NB4 (cell line): ENCODE results near the gene DLEC1.

ENCODE experiments used
- MYC ChIP-seq: IDR thresholded peaks from 2 replicates; pipeline ENCODE4 v1.6.1; 2011; ENCODE audit warnings: low read depth, low read length
- POLR2A ChIP-seq: IDR thresholded peaks from 2 replicates; pipeline ENCODE4 v1.6.1; 2011; ENCODE audit warnings: mild to moderate bottlenecking; ENCODE audit not compliant: insufficient read length; ENCODE audit errors: extremely low read depth
- TF ChIP-seq, protein P1 (sequence below): IDR thresholded peaks from one replicate; pipeline ENCODE4 v1.5.1; 2012; ENCODE audit warnings: low read depth, low read length

- TF ChIP-seq, protein P1, sequence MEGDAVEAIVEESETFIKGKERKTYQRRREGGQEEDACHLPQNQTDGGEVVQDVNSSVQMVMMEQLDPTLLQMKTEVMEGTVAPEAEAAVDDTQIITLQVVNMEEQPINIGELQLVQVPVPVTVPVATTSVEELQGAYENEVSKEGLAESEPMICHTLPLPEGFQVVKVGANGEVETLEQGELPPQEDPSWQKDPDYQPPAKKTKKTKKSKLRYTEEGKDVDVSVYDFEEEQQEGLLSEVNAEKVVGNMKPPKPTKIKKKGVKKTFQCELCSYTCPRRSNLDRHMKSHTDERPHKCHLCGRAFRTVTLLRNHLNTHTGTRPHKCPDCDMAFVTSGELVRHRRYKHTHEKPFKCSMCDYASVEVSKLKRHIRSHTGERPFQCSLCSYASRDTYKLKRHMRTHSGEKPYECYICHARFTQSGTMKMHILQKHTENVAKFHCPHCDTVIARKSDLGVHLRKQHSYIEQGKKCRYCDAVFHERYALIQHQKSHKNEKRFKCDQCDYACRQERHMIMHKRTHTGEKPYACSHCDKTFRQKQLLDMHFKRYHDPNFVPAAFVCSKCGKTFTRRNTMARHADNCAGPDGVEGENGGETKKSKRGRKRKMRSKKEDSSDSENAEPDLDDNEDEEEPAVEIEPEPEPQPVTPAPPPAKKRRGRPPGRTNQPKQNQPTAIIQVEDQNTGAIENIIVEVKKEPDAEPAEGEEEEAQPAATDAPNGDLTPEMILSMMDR, result no peak
- TF ChIP-seq POLR2A (no peak), MYC (no peak)
Measured at GRCh38 chr3:38126121-38126892, 87.3 kb downstream of the DLEC1 start.
